Neutrophil (primary cell): ENCODE measurements around the gene COX6A2.

Experiments
- H3K27ac ChIP-seq: fragments of 200-600 bp; sonication (generic); 2 replicates; pipeline ENCODE4 v1.5.1; 2016; ENCODE audit warnings: mild to moderate bottlenecking, moderate library complexity
- H3K27me3 ChIP-seq: fragments of 200-600 bp; sonication (generic); 2 replicates; pipeline ENCODE4 v1.6.0; 2016; ENCODE audit warnings: mild to moderate bottlenecking
- H3K36me3 ChIP-seq: fragments of 200-600 bp; sonication (generic); 2 replicates; pipeline ENCODE4 v1.5.1; 2017
- H3K4me1 ChIP-seq, 2 experiments: fragments of 200-600 bp in 1 of 2; sonication (generic) in 1 of 2; 1 replicate in 1 of 2; 2 replicates in 1 of 2; pipeline versions ENCODE4 v1.5.1 to v1.6.1; 2013 to 2016; ENCODE audit warnings: low read depth in 1 of 2, low read length in 1 of 2, mild to moderate bottlenecking in 1 of 2, moderate library complexity in 1 of 2; ENCODE audit not compliant: control insufficient read depth in 1 of 2, insufficient read depth in 1 of 2
- H3K4me3 ChIP-seq, 2 experiments: fragments of 200-600 bp in 1 of 2; sonication (generic) in 1 of 2; 1 replicate in 1 of 2; 2 replicates in 1 of 2; pipeline ENCODE4 v1.5.1; 2013 to 2016; ENCODE audit warnings: low read depth in 1 of 2, low read length in 1 of 2, mild to moderate bottlenecking in 1 of 2, moderate library complexity in 1 of 2
- H3K9me3 ChIP-seq: fragments of 200-600 bp; sonication (generic); 2 replicates; pipeline ENCODE4 v1.5.1; 2016
- TF ChIP-seq, protein P1 (sequence below): fragments of 200-600 bp; sonication (generic); IDR thresholded peaks from 2 replicates; pipeline ENCODE4 v1.5.1; 2016; ENCODE audit warnings: antibody characterized with exemption

Gene COX6A2

GRCh38 chr16:31407406-31407805, 20.8 kb downstream of the COX6A2 start:
- Histone ChIP-seq H3K4me3 (no peak overlapping the region), H3K36me3 (no peaks in the 10 kb centered on the region), H3K27me3 (peaks cover 12% of the 10 kb centered on the region), H3K4me1 (no peaks in the 10 kb centered on the region), H3K9me3 (no peaks in the 10 kb centered on the region), H3K27ac (no peak overlapping the region)
- TF ChIP-seq, protein P1, sequence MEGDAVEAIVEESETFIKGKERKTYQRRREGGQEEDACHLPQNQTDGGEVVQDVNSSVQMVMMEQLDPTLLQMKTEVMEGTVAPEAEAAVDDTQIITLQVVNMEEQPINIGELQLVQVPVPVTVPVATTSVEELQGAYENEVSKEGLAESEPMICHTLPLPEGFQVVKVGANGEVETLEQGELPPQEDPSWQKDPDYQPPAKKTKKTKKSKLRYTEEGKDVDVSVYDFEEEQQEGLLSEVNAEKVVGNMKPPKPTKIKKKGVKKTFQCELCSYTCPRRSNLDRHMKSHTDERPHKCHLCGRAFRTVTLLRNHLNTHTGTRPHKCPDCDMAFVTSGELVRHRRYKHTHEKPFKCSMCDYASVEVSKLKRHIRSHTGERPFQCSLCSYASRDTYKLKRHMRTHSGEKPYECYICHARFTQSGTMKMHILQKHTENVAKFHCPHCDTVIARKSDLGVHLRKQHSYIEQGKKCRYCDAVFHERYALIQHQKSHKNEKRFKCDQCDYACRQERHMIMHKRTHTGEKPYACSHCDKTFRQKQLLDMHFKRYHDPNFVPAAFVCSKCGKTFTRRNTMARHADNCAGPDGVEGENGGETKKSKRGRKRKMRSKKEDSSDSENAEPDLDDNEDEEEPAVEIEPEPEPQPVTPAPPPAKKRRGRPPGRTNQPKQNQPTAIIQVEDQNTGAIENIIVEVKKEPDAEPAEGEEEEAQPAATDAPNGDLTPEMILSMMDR, result no peak

GRCh38 chr16:31404353-31405064, 23.7 kb downstream of the COX6A2 start:
- H3K36me3 ChIP-seq, result no peaks in the 10 kb centered on the region
- H3K4me3 ChIP-seq, result no peak overlapping the region
- H3K4me1 ChIP-seq, result peaks cover 19 to 21% of the 10 kb centered on the region in 2 experiments
- peaks cover 12% of the 10 kb centered on the region for H3K27me3 ChIP-seq
- H3K9me3 ChIP-seq, result no peaks in the 10 kb centered on the region
- TF ChIP-seq, protein P1, result no peak
- no peak overlapping the region for H3K27ac ChIP-seq

DNA sequence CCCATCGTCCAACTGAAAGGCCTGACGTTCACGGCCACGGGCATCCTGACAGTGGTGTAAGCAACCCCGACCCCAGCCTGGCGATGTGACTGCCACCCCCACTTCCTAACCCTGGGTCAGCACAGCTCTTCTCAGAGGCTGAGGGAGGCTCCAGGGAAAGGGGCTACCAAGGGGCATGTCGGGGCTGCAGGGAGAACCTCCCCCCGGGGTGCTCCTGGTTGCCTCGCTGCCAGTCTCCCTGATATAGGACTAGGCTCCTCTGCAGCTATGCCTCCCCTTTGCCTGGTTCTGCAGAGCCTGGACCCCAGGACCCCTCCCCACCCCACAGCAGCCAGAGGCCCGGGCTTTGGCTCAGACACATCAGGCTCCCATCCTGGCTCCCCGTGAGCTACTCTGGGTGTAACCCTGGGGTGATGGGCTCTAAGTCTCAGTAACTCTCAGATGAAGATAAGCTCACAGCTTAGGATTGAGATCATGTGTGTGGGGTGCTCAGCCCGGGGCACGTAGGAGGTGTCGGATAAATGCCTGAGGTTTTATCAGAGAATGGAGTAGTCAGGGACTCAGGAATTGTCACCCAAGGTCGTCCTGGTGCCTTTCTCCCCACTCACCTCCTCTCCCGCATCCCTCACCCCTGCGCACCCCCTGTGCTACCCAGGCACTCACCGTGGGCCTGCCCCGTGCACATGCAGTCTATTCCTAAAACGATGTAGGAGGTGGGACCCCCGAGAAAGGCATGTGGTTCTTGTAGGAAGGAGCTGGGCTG, 24.4 kb downstream of the COX6A2 start:
- Histone ChIP-seq H3K27ac (no peak overlapping the region), H3K4me1 (peaks cover 27 to 29% of the 10 kb centered on the region in 2 experiments), H3K4me3 (no peak overlapping the region), H3K27me3 (peaks cover 12% of the 10 kb centered on the region), H3K36me3 (no peaks in the 10 kb centered on the region), H3K9me3 (no peaks in the 10 kb centered on the region)
- TF ChIP-seq, protein P1, result no peak

GRCh38 chr16:31402687-31403086, 25.5 kb downstream of the COX6A2 start:
- no peaks in the 10 kb centered on the region for H3K9me3 ChIP-seq
- H3K27ac ChIP-seq, result no peak overlapping the region
- TF ChIP-seq, protein P1, result no peak
- peaks cover 5% of the 10 kb centered on the region for H3K27me3 ChIP-seq
- H3K4me1 ChIP-seq, result peaks cover 31 to 33% of the 10 kb centered on the region in 2 experiments
- no peak overlapping the region for H3K4me3 ChIP-seq
- H3K36me3 ChIP-seq, result no peaks in the 10 kb centered on the region

DNA sequence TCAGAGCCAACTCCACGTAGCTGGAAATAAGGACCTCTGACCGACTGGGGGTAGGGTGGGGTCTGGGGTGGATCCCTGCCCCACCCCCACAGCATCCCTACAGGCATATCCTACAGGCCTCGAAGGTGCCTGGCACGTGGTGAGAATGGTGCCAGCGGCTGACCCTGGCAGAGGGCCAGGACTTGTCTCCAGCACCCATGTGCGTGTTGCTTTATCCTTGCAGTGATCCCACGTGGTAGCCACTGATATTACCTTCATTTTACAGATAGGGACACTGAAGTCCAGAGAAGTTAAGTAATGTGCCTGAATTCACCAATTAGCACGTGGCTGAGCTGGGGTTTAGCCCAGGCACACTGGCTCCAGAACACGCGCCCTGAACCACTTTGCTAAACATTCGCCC, 26.7 kb downstream of the COX6A2 start:
- H3K27me3 ChIP-seq, result no peaks in the 10 kb centered on the region
- H3K4me1 ChIP-seq, result peaks cover 31 to 33% of the 10 kb centered on the region in 2 experiments
- H3K9me3 ChIP-seq, result no peaks in the 10 kb centered on the region
- no peak overlapping the region for H3K4me3 ChIP-seq
- no peak overlapping the region for H3K27ac ChIP-seq
- TF ChIP-seq, protein P1, result no peak
- H3K36me3 ChIP-seq, result no peaks in the 10 kb centered on the region
